NCI-H2107 (cell line): ENCODE results near the gene TMEM218.
"Not testable (repeated sequence)": the region's sequence is repeated elsewhere in the genome, so short reads cannot be mapped to it uniquely, and the experiment has no call there.

Source experiments
- DNase-seq: peaks from one replicate; lab custom pipeline; 2025; lab: John Stamatoyannopoulos, UW

The TMEM218 gene

DNA sequence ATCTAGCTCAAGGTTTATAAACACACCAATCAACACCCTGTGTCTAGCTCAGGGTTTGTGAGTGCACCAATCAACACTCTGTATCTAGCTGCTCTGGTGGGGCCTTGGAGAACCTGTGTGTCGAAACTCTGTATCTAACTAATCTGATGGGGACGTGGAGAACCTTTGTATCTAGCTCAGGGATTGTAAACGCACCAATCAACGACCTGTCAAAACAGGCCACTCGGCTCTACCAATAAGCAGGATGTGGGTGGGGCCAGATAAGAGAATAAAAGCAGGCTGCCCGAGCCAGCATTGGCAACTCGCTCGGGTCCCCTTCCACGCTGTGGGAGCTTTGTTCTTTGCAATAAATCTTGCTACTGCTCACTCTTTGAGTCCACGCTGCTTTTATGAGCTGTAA lies 21.3 kb downstream of the TMEM218 start:
- not testable (repeated sequence) for DNase-seq

DNA sequence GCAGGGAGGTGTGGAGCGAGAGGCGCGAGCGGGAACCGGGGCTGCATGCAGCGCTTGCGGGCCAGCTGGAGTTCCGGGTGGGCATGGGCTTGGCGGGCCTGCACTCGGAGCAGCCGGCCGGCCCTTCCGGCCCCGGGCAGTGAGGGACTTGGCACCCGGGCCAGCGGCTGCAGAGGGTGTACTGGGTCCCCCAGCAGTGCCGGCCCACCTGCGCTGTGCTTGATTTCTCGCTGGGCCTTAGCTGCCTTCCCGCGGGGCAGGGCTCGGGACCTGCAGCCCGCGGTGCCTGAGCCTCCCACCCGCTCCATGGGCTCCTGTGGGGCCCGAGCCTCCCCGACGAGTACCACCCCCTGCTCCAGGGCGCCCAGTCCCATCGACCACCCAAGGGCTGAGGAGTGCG lies 21.9 kb downstream of the TMEM218 start:
- not testable (repeated sequence) for DNase-seq

DNA sequence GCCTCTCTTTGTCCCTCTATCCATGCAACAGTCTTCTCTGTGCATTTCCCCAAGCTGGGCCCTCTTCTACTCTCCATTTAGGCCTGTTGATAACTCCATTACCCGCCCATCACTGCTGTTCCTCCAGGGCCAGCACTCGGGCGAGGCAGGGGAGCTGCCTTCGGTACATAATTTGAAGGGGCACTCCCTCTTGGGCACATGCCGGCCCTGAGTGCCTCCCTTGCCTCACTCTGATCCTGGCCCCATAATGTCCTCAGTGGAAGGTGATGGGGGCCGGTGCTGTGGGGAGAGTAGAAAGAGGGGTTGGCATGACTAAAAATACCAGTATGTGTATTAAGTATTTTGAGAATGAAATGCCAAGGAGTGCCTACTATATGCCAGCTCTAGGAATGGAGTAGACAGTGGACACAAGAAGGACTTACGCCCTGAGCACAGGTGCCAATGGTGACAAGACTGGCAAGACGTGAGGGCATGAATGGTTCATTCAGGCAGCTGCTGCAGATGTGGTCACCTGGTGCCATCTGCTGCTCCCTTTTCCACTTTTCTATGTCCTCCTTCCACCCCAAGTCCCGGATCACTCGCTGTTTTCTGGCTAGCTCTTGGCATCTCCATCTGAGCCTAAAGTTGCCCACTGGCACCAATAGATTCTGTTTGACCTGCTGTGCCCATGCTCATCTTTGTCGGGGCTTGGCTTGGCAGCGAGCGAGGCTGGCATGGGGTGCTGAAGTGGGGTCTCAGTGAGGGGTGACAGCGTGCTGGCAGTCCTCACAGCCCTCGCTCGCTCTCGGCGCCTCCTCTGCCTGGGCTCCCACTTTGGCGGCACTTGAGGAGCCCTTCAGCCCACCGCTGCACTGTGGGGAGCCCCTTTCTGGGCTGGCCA lies 22.6 kb downstream of the TMEM218 start:
- no peak for DNase-seq

GRCh38 chr11:125088123-125088522 lies 23.3 kb downstream of the TMEM218 start:
- no peak for DNase-seq

DNA sequence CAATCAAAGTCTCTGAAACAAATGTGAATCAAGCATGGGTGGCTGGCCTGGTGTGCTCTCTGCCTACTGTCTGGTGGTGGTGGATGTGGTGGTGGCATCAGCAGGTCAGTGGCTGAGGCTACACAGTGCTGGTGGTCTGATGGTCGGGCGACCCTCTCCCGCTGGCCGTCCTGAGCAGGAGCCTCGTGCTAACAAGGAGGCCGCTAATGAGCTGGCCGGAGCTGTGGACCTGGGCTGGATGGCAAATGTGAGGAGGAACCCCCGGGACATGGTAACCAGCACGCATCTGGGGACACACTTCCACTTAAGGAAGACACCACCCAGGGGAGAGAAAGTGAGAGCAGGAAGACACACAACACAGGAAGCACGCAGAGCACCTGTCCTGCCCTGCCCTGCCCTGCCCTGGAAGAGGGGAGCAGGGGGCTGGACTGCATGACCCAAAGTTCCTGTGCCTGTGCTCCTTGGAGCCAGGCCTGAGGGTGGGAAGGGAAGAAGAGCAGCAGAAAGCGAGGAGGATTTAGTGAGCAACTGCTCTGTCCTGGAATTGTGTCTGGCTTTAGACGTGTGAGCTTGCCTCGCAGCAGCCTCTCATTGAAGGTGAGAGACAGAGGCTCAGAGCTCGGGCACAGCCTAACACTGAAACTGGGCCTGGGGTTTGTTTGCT lies 24.7 kb downstream of the TMEM218 start:
- DNase-seq: no peak

DNA sequence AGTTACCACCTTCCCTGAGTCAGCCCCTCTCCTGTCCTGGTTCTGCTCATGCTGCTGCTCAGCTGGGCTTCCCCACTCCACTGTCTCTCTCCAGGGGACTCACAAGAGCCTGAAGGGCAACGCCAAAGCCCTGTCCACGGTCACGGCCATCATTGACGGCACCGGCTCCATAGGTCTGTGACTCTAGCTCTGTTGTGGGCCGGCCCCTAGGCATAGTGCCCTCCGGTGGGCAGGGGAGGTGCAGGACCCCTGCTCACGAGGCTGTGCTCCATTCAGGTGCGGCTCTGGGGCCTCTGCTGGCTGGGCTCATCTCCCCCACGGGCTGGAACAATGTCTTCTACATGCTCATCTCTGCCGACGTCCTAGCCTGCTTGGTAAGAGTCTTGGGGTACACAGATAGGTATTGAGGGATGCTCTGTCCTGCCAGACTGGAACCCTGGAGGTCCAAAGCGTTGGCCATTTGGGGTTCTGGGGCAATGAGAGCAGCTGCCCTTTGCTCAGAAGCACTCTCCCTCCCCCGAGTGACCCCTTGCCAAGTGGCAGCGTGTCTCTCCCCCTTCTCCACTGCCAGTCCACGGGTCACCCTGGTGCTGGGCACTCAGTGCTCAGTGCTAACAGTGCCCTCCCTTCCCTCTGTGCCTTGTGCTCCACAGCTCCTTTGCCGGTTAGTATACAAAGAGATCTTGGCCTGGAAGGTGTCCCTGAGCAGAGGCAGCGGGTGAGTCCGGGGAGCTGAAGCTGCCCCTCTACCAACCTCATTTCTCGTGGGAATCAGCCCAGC lies 25.9 kb downstream of the TMEM218 start:
- no peak for DNase-seq

DNA sequence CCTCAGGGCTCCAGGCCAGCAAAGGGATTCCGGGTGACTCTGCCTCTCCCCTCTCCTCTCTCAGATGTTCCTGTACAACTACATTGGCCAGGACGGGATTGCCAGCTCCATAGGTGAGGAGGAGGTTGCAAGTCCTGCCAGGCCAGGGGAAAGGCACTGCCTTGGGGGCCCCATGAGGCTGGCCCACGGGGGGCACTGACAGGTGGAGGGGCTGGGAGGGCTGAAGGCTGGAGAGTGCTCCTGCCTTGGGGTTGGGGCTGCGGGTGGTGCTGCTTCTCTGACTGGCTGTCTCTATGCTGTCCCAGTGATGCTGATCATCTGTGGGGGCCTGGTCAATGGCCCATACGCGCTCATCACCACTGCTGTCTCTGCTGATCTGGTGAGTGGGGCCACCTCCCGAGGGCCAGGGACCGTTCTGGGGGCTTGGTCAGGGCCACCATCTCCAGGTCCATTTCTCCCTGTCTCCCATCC lies 26.6 kb downstream of the TMEM218 start:
- DNase-seq: no peak

GRCh38 chr11:125084057-125084416 lies 27.4 kb downstream of the TMEM218 start:
- no peak for DNase-seq

- DNase-seq: no peak
Measured at GRCh38 chr11:125083312-125084056, 27.9 kb downstream of the TMEM218 start.

- no peak for DNase-seq
Measured at GRCh38 chr11:125082611-125083311, 28.7 kb downstream of the TMEM218 start.

- DNase-seq: no peak
Measured at GRCh38 chr11:125082040-125082439, 29.4 kb downstream of the TMEM218 start.

GRCh38 chr11:125081098-125081798 lies 30.2 kb downstream of the TMEM218 start:
- DNase-seq: no peak

GRCh38 chr11:125080531-125080911 lies 30.9 kb downstream of the TMEM218 start:
- no peak for DNase-seq

- no peak for DNase-seq
Measured at GRCh38 chr11:125079878-125080530, 31.4 kb downstream of the TMEM218 start.

DNA sequence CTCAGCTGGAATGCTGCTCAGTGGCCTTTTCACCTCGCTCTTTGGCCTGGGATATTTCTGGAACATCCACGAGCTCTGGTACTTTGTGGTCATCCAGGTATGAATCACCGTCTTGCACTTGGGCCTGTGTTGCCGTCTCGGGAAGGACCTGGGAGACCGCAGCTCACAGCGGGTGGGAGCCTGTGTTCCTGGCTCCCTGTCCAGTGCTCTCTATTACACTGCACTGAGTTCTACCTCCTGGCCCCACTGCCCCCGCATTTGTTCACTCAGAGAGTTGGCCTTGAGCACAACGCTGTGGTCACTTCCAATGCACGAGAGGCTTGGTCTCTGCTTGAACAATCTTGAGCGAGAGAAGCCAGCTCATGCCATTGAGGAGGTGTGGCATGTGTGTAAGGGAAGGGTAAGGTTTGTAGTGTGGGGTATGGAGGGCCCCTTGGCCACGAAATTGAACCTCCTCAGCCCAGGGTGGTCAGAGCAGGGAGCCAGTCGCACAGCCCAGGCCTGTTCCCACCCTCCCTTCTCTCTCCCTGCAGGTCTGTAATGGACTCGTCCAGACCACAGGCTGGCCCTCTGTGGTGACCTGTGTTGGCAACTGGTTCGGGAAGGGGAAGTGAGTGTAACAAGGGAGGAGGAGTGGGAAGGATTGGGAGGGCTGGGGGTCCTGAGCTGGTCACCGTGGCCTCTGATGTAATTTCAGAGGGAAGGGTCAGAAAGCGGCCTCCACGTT lies 32.1 kb downstream of the TMEM218 start:
- no peak for DNase-seq

- no peak for DNase-seq
Measured at GRCh38 chr11:125078516-125079140, 32.8 kb downstream of the TMEM218 start.

DNA sequence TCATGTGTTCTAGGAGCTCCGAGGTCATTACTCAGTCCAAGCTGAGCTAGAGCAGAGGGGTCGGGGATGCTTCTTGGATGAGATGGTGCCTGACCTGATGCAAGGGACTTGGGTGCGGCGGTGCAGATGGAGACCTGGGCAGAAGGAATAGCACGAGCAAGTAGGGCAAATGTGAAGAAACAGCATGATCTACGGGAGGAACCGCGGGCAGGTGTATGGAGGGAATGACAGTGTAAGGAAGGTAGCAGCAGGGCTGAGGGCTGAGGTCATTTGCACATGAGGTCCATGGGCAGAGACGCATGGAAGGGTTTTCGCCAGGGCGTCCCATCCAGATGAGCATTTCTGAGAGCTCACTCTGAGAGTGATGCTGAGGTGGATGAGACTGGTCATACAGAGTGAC lies 33.4 kb downstream of the TMEM218 start:
- no peak for DNase-seq

DNA sequence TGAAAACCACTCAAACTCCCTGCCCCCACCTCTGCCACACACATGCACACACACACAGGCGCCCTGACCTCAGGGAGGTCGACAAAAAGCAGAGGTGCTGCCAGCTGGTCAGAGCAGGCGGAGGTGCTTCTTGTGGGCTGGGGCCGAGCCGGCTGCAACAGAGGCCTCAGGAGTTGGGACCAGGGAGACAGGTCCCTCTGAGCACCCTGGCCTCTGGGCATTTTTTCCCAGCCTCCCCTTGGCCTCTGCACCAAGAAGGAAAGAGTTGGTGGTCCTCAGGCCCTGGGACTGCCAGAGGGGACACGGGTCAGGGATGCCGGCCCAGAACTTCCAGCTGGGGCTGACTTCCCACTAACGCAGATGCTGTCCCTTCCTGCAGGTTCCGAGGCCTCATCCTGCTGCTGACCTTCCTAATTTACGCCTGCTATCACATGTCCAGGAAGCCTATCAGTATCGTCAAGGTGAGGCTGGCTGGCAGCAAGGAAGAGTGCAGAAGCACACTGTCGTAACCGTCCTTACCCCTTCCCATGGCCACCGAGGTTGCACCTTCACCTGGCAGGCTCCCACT lies 35.0 kb downstream of the TMEM218 start:
- DNase-seq: no peak

GRCh38 chr11:125075900-125076317 lies 35.5 kb downstream of the TMEM218 start:
- DNase-seq: no peak
